Activated CD8-positive, alpha-beta memory T cell treated with anti-CD3 and anti-CD28 coated beads, Interleukin-2, amount 50 U/mL, for 24 hours (primary cell): ENCODE data around the gene PSAPL1.

Experiments used
- DNase-seq: peaks from one replicate; pipeline ENCODE4 v3.0.0-alpha.2; 2020; ENCODE audit errors: extremely low read depth

PSAPL1 gene, protein sequence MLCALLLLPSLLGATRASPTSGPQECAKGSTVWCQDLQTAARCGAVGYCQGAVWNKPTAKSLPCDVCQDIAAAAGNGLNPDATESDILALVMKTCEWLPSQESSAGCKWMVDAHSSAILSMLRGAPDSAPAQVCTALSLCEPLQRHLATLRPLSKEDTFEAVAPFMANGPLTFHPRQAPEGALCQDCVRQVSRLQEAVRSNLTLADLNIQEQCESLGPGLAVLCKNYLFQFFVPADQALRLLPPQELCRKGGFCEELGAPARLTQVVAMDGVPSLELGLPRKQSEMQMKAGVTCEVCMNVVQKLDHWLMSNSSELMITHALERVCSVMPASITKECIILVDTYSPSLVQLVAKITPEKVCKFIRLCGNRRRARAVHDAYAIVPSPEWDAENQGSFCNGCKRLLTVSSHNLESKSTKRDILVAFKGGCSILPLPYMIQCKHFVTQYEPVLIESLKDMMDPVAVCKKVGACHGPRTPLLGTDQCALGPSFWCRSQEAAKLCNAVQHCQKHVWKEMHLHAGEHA

DNA sequence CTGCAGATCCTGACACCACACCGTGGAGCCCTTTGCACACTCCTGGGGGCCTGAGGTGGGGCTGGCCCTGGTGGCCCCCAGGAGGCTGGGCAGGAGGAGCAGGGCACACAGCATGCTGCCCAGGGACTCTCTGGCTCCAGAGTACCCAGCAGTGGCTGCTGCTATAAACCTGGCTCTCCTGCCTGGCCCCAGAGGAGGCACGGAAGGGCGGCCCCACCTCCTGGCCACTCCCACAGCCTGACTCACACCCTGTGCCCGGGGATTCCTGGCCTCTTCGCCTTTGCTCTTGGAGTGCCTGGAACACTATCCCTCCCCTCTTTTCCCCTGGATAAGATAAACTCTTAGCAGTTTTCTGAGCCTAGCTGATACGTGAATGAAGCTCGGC, at the start of gene PSAPL1:
PSAPL1 (minus strand) TSS at position 165 of the 385 bp plus-strand sequence; CDS start at position 114, 51 bp downstream.
- DNase-seq, result no peak

DNA sequence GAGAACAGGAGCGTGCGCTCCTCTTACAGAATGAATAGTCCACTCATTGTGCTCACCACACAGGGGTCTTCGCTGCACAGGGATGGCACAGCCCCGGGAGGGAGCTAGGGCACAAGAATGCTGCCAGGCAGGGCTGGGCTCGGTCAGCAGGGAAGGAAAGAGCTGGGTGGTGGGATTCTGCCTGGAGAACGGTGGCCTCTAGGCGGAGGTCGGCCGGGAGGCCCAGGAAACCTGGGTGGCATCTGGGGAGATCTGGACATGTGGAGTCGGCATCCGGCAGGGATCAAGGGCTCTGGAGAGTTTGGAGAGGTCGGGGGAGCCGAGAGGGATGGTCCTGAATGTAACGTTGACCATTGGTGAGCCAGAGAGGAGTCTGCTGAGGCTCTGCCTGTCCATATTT, 46.5 kb upstream of the PSAPL1 start:
- no peak for DNase-seq

DNA sequence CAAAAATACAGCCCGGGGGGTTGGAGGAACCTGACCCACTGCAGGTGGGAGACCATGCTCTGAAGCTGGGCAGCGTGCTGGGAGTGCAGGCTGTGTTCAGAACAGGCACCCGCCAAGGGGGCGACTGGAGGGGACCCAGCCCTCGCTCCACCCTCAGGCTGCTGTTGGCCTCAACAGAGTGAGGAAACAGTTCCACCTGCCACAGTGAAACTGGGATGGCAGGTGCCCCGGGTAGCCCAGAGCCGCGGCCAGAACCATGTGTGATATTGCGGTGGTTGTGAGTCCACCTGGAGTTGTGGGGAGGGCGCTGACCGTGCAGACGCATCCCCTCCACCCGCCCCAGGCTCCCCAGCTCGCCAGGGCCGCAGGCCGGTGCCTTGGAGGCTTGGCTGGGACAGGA, 45.7 kb upstream of the PSAPL1 start:
- no peak for DNase-seq

DNA sequence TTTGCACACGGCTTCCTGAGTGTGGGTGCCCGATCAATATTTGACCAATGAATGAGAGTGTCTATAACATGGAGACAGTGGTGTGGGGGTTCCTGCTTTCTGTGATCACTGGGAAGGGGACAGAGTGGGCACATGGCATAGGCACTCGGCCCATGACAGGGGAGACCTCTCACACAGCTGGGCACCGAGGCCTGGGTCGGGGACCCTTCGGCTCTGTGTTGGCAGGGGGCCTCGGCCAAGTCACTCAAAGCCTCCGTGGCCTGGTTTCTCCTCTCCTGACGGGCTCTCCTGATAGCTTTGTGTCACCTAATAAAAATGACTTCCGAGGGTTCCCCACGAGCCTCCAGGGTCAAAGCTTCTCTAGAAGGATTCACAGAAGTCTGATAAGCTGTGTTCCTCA, 43.9 kb upstream of the PSAPL1 start:
- DNase-seq, result no peak

DNA sequence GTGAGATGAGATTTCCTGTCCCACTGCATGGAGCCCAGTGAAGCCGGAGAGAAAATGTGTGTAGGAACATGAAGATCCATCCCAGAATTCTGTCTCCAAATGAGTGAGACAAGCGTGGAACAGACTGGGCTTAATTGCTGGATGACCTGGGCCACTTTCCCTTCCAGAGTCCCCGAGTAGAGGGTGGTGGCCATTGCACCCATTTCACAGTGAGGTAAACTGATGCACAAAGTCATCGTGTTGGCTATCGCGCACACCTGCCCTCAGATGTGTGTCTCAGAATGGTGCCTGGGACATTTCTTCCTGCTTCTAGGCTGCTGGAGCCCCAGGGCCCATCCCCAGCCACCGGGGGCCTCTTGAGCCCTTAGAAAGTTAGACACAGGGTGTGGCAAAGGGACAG, 43.0 kb upstream of the PSAPL1 start:
- no peak for DNase-seq

DNA sequence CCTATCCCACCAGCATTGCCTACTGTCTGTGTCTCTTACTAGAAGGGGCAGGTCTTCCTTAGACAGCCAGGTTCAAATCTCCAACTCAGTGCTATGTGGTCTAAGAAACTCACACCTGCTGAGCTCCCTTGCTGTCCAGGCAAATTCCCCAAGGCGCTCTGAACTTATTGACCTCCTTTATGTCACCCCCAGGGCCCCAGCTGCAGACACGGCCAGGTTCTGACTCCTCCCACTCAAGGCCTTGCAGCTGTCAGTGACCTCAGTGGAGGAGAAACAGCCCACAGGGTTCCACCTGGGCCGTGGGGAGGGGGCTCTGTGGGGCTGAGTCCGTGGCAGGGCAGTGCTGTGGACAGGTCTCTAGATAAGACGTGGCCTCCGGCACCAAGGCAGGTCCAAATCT, 42.1 kb upstream of the PSAPL1 start:
- DNase-seq, result no peak

DNA sequence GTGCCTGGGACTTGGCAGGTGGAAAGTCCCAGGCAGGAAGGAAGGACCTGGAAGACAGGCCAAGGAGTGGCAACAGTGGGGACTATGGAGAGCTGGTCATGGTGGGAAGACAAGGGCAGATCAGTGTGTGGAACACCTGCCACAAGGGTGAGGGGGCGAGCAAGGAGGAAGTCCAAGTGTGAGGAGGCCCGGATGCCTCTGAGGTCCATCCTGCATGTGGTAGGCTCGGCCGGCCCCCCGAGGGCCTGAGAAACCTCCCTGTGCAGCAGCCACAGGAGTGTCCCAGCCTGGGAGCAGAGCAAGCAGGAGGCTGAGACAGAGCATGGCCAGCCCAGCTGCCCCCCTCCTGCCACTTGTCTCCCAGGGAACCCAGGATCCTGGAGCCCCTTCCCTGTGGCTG, 40.5 kb upstream of the PSAPL1 start:
- DNase-seq, result no peak

DNA sequence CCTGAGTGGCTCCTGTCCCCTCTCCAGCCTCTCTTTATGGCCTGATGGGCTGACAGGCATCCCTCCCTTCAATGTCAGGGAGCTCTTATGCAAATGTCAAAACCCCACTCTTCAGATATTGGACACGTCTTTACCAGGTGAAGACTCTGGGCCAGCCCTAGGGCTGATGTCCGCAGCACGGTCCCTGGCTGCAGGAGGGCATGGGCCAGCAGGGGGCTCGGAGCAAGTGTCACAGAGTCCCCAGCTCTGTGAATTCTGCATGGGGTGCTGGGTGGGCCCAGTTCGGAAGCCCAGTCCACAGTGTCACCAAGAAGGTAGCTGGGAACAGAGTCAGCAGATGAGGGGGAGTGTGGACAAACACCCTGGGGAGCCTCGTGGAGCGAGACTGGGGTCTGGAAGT, 39.6 kb upstream of the PSAPL1 start:
- no peak for DNase-seq

DNA sequence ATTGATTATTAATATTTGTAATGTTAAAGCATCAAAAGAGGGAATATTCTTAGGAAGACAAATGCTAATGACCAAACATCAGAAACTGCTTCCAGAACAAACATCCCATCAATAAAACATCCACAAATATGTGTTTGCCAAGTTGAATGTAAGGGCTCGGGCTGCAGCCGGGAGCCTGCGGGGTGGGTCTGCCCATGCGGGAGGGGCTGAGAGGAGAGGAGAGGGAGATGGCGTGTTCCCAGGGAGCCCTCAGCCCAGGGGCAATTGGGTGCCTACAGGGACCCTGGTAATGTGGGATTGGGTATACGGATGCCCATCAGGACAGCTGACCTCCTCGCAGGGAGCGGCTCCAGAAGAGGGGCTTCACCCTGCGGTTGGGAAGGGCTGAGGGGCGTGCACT, 38.4 kb upstream of the PSAPL1 start:
- DNase-seq, result no peak

DNA sequence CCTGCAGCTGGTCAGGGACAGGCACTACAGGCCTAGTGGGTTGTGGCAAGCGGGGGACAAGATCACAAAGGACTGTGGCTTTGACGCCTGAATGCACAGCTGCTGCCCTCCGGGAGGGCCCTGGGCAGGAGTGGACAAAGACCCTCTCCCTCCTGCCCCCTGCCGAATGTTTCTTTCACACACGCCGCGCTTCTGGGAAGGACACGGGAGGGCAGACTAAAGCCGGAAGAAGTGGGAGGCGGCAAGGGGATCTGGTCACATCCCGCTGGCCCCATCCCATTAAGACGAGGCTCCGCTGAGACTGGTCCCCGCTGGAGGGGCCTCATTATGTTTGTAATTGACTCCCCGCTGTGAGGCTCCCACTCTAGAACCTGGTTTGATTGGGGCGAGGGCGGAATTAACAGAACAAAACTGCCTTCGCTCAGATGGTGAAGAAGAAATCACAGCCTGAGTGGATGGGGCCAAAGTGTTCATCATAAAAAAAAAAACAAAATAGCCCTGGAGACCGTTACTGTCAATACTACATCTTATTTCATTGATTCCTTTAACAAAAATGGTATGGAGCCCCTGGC, 37.8 kb upstream of the PSAPL1 start:
- DNase-seq, result no peak

DNA sequence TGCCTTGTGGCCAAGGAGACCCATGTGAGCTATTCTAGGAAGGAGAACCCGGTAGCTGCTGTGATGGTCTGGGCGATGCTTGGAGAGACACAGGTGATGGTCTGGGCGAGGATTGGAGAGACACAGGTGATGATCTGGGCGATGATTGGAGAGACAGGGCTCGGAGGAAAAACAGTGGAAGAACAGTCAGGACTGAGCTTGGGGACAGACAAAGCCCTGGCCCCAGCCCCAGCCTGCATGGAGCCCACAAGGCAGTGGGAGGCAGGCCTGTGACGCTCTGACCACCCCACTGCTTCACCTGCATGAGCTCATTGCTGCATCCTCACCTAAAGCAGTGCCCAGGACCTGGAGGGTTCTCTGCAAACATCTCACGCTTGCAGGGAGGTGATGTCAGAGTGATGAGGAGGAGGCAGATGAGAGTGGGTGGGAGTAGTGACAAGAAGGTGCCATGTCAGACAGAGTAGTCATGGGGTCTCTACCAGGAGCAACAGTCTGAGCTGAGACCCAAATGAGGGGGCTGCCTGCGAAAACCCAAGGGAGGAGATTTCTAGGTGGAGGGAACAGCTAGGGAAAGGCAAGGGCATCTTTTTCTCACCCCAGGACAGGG, 35.9 kb upstream of the PSAPL1 start:
- DNase-seq, result no peak

DNA sequence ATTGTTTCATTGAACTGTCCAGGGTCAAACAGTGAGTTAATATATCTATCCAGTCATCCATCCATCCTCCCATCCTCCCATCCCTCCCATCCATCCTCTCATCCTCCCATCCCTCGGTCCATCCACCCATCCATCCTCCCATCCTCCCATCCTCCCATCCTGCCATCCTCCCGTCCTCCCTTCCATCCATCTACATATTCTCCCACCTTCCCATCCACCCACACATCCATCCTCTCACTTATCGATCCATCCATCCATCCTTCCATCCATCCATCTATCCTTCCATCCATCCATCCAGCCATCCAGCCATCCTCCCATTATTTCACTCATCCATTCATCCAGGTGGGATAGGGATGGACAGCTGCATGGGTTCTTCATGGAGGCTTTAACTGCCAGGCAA, 35.4 kb upstream of the PSAPL1 start:
- DNase-seq, result no peak

DNA sequence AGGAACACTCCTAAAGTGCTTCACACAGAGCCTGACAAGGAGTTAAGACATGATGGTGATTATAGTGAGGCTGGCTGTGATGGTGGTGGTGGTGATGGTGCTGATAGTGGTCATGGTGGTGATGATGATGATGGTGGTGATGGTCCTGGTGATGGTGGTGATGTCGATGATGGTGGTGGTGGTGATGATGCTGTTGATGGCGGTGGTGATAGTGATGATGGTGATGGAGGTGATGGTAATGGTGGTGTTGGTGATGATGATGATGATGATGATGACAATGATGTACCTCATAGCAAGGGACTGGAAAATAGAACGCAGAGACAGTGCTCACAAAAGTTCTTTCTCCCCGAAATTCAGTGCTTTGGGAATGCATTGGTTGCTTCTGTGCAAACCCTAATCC, 34.3 kb upstream of the PSAPL1 start:
- no peak for DNase-seq

DNA sequence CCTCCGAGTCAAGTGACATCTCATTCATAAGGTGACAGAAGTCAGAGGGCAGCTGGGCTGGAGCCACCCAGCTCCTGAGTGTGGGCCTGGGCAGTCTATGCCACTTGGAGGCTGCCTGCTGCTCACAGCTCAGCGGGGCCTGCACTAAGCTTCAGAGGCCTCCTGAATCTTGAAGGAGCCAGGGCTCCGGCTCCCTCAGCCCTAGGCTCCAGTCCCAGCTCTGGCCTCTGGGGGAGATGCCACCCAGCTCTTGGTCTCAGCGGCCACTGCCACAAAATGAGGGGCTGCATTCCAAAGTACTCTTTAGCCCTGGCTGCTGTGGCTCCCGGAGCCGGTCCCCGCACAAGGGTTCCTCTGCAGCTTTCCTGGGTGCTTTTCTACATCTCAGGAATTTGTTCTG, 32.7 kb upstream of the PSAPL1 start:
- no peak for DNase-seq

DNA sequence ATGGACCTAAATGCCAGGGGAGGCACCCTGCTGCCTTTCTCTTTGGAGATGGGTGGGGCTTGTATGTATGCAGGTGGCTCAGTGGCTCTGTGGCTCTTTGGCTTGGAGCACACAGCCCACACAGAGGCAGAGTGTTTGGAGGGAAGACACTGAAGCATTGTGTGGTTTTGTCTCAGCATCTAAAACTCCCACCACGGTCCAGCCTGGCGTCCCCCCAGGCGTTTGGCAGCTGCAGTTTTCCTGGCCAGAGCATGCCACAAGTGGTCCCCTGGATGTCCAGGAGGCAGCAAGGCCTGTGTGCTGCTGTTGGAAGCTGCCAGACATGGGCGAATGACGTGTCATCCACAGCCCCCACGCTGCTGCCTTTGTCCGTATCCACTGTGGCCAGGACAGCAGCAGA, 32.2 kb upstream of the PSAPL1 start:
- no peak for DNase-seq

DNA sequence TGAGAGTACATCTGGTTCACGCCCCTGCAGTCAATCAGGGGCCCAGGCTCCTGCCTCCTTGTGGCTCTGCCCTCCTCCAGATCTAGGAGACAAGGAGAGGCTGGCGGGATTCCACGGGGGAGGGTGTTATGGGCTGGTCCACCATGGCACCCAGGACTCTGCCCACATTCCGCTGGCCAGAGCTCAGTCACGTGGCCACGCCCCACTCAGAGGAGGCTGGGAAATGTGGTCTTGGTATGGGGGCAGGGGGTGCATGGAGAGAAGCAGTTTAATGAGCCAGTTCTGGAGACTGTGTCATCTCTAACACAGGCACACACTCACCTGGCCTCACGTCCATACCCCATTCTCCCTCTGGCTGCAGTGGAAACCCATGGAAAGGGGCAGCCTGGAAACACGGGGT, 31.5 kb upstream of the PSAPL1 start:
- no peak for DNase-seq

DNA sequence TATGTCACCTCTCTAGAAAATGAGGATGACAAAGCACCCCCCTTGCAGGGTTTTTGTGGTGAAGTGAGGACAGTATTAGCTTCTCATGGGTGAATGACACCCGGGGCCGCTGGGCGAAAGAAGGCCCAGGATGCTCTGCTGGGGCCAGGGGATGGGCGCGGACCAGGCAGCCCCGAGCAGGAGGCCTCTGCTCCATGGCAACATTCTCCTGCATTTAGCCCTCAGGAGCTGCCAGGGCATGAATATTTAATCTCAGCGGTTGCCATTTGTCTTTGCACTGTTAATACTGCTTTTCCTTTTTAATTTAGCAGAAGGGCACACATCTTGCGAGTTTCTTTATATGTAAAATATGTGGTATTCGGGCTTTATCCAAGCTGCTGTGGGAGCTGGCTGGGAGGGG, 30.3 kb upstream of the PSAPL1 start:
- DNase-seq, result no peak

DNA sequence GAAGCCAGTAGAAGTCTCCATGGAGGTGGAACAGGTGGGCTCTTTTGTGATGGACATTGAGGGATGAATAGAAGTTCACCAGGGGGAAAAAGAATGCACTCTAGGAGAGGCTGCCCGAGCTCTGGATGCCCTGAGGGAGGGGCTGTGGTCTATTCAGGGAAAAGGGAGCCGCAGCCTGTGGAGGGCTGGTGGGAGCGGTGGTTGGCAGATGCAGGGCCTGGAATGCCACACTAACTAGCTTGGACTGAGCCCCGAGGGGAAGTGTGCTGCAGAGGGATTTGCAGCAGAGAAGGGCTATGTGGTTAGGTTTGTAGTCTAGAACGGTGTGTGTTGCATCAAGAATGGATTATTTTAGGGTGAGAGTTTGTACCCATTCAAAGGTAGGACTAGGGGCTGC, 29.5 kb upstream of the PSAPL1 start:
- DNase-seq, result no peak

DNA sequence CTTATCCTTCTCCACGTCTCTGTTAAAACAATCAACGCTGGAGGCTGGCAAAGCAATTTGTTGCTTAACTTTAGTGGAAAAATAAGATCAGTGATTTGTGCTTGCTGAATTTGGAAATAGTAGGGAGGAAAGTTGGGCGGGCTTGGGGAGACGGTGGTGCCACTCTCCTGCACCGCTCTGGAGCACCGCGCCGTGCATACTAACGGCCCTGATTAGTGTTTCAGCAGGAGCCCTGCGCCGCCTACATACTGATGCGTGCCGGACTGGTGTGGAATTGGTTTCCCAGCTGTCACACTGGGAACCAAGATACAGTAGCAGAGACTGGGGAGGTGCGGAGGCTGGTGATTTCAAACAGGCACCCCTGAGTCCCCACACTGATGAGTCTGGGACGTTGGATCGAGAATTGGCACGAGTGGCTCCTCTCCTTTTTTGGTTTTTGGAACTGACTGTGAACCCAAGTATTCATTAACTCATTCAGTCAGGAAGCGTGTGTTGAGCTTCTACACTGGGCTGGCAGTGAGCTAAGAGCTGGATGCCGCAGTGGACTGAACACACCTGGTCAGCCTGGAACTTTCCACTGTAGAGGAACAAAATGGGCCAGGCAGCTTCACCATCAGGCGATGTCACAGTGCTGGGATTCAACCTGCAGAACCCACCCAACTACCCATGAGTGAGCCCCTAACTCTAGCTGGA, 29.0 kb upstream of the PSAPL1 start:
- DNase-seq, result no peak

DNA sequence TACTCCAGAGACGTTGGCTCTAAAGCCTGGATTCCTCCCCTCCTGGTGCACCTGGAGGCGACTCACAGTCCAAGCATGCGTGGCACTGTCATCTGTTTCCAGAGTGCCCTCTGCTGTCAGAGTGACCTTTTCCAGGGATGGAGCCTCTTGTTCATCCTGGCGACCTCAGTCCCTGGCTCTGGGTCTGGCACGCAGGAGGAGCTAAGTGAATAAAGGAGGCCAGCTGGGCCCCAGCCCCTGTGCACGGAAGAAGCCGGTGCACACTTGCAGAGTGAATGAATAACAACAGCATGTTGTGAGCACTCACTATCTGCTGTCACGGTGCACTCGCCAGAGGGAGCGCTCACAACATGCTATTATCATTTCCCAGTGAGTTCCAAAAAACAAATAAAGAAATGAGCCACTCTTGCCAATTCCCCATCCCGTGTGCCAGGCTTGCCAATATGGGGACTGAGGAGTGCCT, 27.8 kb upstream of the PSAPL1 start:
- no peak for DNase-seq

DNA sequence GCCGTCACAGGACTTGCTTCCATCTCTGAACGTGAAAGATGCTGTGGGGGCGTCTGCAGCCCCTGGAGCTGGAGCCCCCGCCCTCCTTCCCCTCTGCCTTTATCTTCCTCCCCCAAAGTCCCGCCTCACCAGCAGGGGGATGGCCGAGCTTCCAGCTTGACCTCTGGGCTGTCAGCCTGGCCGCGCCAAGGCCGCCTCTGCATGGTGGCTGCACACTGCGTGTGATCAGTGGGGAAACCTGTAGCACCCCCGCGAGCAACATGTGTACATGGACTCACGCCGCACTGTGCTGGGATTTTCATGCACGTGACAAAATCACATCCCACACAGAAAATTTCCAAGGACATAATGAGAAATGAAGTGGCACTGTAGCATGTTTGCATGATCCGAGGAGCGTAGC, 26.5 kb upstream of the PSAPL1 start:
- DNase-seq, result no peak

DNA sequence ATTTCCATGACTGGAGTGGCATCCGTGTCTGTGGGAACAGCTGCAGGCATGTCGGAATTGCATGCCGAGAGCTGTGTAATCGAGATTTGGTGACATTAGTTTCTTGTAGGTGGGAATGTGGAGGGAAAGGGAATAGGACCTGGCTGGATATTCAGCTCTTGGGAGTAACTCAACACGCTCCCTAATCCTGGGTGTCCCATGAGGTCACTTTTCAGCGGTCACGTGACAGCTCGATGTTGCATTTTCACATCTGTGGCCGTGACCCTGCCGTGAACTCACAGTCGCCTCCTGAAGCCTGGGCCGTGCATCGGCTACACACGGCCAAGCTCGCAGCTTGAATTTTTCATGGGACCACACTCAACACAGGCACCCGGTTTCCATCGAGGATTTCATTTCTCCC, 25.8 kb upstream of the PSAPL1 start:
- no peak for DNase-seq
